ENCODE data around the gene RGS7.
"Not testable (repeated sequence)": the region's sequence is repeated elsewhere in the genome, so short reads cannot be mapped to it uniquely, and the experiment has no call there.

RGS7 gene

GRCh38 chr1:241310451-241310850, 46.6 kb downstream of the RGS7 start:
- Histone ChIP-seq H2AFZ (no peak overlapping the region), H3K27me3 (ENCODE audit: control insufficient read depth, insufficient read depth, low read length) (no peaks in the 10 kb centered on the region), H3K9ac (no peak overlapping the region), H3K4me2 (ENCODE audit: low read length) (no peak overlapping the region), H3K79me2 (no peaks in the 10 kb centered on the region), H3K27ac (no peak overlapping the region), H3K4me1 (no peaks in the 10 kb centered on the region), H3K4me3 (ENCODE audit: low read depth, low read length) (no peak overlapping the region), H3K36me3 (ENCODE audit: control insufficient read depth, insufficient read depth, low read length) (no peaks in the 10 kb centered on the region), H3K9me3 (ENCODE audit: control insufficient read depth, low read length) (no peaks in the 10 kb centered on the region)
- no peak for TF ChIP-seq CTCF (IDR thresholded peaks at IDR 0.05)

- H3K79me2 ChIP-seq: no peaks in the 10 kb centered on the region
- H3K27me3 ChIP-seq (ENCODE audit: control insufficient read depth, insufficient read depth, low read length): no peaks in the 10 kb centered on the region
- no peak for TF ChIP-seq CTCF (IDR thresholded peaks at IDR 0.05)
- H3K4me2 ChIP-seq (ENCODE audit: low read length): no peak overlapping the region
- H3K27ac ChIP-seq: no peak overlapping the region
- H3K9ac ChIP-seq: no peak overlapping the region
- no peak overlapping the region for H3K4me3 ChIP-seq (ENCODE audit: low read depth, low read length)
- H3K9me3 ChIP-seq (ENCODE audit: control insufficient read depth, low read length): no peaks in the 10 kb centered on the region
- no peaks in the 10 kb centered on the region for H3K4me1 ChIP-seq
- no peak overlapping the region for H2AFZ ChIP-seq
- H3K36me3 ChIP-seq (ENCODE audit: control insufficient read depth, insufficient read depth, low read length): no peaks in the 10 kb centered on the region
These were observed 47.4 kb downstream of the RGS7 start for GRCh38 chr1:241309651-241310050.

GRCh38 chr1:241308471-241308870, 48.5 kb downstream of the RGS7 start:
- Histone ChIP-seq H3K27ac (no peak overlapping the region), H3K4me1 (no peaks in the 10 kb centered on the region), H3K9me3 (ENCODE audit: control insufficient read depth, low read length) (no peaks in the 10 kb centered on the region), H2AFZ (no peak overlapping the region), H3K9ac (no peak overlapping the region), H3K79me2 (no peaks in the 10 kb centered on the region), H3K4me3 (ENCODE audit: low read depth, low read length) (no peak overlapping the region), H3K36me3 (ENCODE audit: control insufficient read depth, insufficient read depth, low read length) (no peaks in the 10 kb centered on the region), H3K27me3 (ENCODE audit: control insufficient read depth, insufficient read depth, low read length) (no peaks in the 10 kb centered on the region), H3K4me2 (ENCODE audit: low read length) (no peak overlapping the region)
- no peak for TF ChIP-seq CTCF (IDR thresholded peaks at IDR 0.05)

- Histone ChIP-seq H3K79me2 (no peaks in the 10 kb centered on the region), H3K4me2 (ENCODE audit: low read length) (no peak overlapping the region), H3K36me3 (ENCODE audit: control insufficient read depth, insufficient read depth, low read length) (no peaks in the 10 kb centered on the region), H3K27me3 (ENCODE audit: control insufficient read depth, insufficient read depth, low read length) (no peaks in the 10 kb centered on the region), H2AFZ (no peak overlapping the region), H3K27ac (no peak overlapping the region), H3K4me3 (ENCODE audit: low read depth, low read length) (no peak overlapping the region), H3K9ac (no peak overlapping the region), H3K4me1 (no peaks in the 10 kb centered on the region), H3K9me3 (ENCODE audit: control insufficient read depth, low read length) (no peaks in the 10 kb centered on the region)
- no peak for TF ChIP-seq CTCF (IDR thresholded peaks at IDR 0.05)
These were observed 49.0 kb downstream of the RGS7 start for GRCh38 chr1:241308011-241308410.

- H3K27me3 ChIP-seq (ENCODE audit: control insufficient read depth, insufficient read depth, low read length): no peaks in the 10 kb centered on the region
- no peaks in the 10 kb centered on the region for H3K4me1 ChIP-seq
- TF ChIP-seq CTCF (IDR thresholded peaks at IDR 0.05): no peak
- no peak overlapping the region for H3K27ac ChIP-seq
- H3K4me2 ChIP-seq (ENCODE audit: low read length): no peak overlapping the region
- H3K9ac ChIP-seq: no peak overlapping the region
- H2AFZ ChIP-seq: no peak overlapping the region
- H3K79me2 ChIP-seq: no peaks in the 10 kb centered on the region
- no peaks in the 10 kb centered on the region for H3K36me3 ChIP-seq (ENCODE audit: control insufficient read depth, insufficient read depth, low read length)
- H3K9me3 ChIP-seq (ENCODE audit: control insufficient read depth, low read length): no peaks in the 10 kb centered on the region
- no peak overlapping the region for H3K4me3 ChIP-seq (ENCODE audit: low read depth, low read length)
These were observed 50.7 kb downstream of the RGS7 start for GRCh38 chr1:241306125-241306790.

- H3K4me3 ChIP-seq (ENCODE audit: low read depth, low read length); H2AFZ ChIP-seq; H3K9ac ChIP-seq; H3K9me3 ChIP-seq (ENCODE audit: control insufficient read depth, low read length); H3K27ac ChIP-seq; H3K4me1 ChIP-seq; H3K27me3 ChIP-seq (ENCODE audit: control insufficient read depth, insufficient read depth, low read length); H3K4me2 ChIP-seq (ENCODE audit: low read length); H3K36me3 ChIP-seq (ENCODE audit: control insufficient read depth, insufficient read depth, low read length); H3K79me2 ChIP-seq: not testable (repeated sequence)
These were observed 55.0 kb downstream of the RGS7 start for GRCh38 chr1:241302024-241302423.

Measured in parathyroid adenoma (tissue), 2 donors.